Measurements from ENCODE around the gene TENT4A.

DNA sequence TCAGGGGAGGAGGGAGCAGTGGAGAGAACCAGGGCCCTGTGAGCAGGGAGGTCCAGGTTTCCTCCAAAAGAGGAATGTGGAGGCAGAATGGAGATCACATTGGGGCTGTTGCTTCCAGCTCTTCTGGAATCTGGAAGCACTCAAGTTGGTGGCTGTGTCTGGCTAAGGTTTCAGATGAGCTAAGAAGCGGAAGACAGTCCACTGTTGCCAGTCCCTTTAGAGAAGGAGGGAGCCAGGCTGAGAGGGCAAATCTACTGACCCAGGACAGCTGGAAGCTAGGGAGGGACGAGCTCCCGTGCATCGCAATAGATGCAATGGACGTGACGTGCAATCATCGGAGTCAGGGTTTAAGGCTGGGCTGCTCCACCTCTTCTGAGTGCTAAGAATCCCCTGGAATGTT is 71.2 kb downstream of the TENT4A start:
- no peak for TF ChIP-seq POLR2A (IDR thresholded peaks at IDR 0.05; ENCODE audit: low read depth, low read length)
- TF ChIP-seq TAF1 (IDR thresholded peaks at IDR 0.05; ENCODE audit: low read depth, low read length): no peak
- TF ChIP-seq POLR2AphosphoS5 (IDR thresholded peaks at IDR 0.05; ENCODE audit: low read depth, low read length): no peak

Data from GM12891 (cell line).